ENCODE data around the gene C1QL4. TPM values are rescaled to one million over a fixed set of nuclear protein-coding genes. Genes with fewer than 3 reads are reported as not detected.

The C1QL4 gene
- total and polyA plus RNA-seq, 9 of the 15 experiments (the other 6 are each of a cell fraction or from before 2014, with no cell fraction given): 0.08 to 2.1 (median 0.31) TPM

GRCh38 chr12:49342066-49342913 is 5.3 kb upstream of the C1QL4 start (continued):
- TF ChIP-seq NFE2L1 (tag; IDR thresholded peaks at IDR 0.05; ENCODE audit: borderline replicate concordance, low read depth) (no peak), PHB (CRISPR knock-in tag; IDR thresholded peaks at IDR 0.05) (no peak), E4F1 (CRISPR knock-in tag; IDR thresholded peaks at IDR 0.05; ENCODE audit: borderline replicate concordance) (no peak), RFX7 (CRISPR knock-in tag; IDR thresholded peaks at IDR 0.05) (no peak), PURB (CRISPR knock-in tag; IDR thresholded peaks at IDR 0.05; ENCODE audit: low read depth) (no peak), CREM (IDR thresholded peaks at IDR 0.05; ENCODE audit: low read depth) (0 out of 2 replicates have a peak, but pooled peaks have one; percentile 51), BRF2 (IDR thresholded peaks at IDR 0.05; ENCODE audit: borderline replicate concordance, insufficient read depth, insufficient read length) (no peak), ZBTB34 (CRISPR knock-in tag; IDR thresholded peaks at IDR 0.05) (no peak), ZNF165 (CRISPR knock-in tag; IDR thresholded peaks at IDR 0.05; ENCODE audit: borderline replicate concordance) (no peak), HNRNPL (IDR thresholded peaks at IDR 0.05; ENCODE audit: low read depth, low read length) (no peak), CXXC5 (CRISPR knock-in tag; IDR thresholded peaks at IDR 0.05) (peak; percentile 69), ZNF609 (CRISPR knock-in tag; IDR thresholded peaks at IDR 0.05; ENCODE audit: borderline replicate concordance) (no peak), RBM14 (IDR thresholded peaks at IDR 0.05; ENCODE audit: borderline replicate concordance, insufficient read depth, low read depth, low read length) (no peak), EWSR1 (IDR thresholded peaks at IDR 0.05; ENCODE audit: borderline replicate concordance, low read depth, partially characterized antibody) (no peak), ZNF239 (CRISPR knock-in tag; IDR thresholded peaks at IDR 0.05) (no peak), MAFG (tag; conservative IDR thresholded peaks at IDR 0.05) (no peak)

All from K562 (cell line).